Measurements from ENCODE around the gene GALNT12. TPM values are rescaled to one million over a fixed set of nuclear protein-coding genes. Genes with fewer than 3 reads are reported as not detected.

GALNT12 gene
- total and polyA plus RNA-seq, 4 donors: 0.16 to 1.4 (median 0.25) TPM; not detected in 1

DNA sequence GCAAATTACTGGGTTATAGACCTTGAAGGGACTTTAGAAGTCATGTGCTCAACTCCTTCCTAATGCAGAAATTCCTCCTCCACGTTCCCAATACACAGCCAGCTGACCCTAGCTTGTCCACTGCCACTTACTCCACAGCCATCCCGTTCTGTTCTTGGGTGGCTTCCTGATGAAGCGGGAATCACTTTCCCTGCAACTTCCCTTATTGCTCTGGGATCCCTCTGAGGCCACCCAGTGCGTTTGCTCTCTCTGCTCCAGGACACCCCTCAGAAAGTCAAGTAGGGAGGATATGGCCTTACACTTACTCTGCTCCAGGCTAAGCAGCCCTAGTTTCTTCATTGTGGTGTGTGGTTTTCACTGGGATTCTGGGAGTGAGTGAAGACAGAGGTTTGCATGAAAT is 55.5 kb downstream of the GALNT12 start:
- no peak overlapping the region for H3K4me3 ChIP-seq (ENCODE audit: low read depth in 1 of 3, low read length in 3 of 3)
- H3K27me3 ChIP-seq (ENCODE audit: control insufficient read depth in 4 of 4, insufficient read depth in 4 of 4, low read length in 3 of 4): no peaks in the 10 kb centered on the region
- H3K9me3 ChIP-seq (ENCODE audit: control insufficient read depth in 4 of 4, low read length in 3 of 4): peaks cover 0 to 5% (median 3%) of the 10 kb centered on the region in 4 donors
- no peak overlapping the region for H3K27ac ChIP-seq (ENCODE audit: low read depth in 1 of 2, low read length in 2 of 2)
- TF ChIP-seq HNF4A (conservative IDR thresholded peaks at IDR 0.05) (no peak), TAF1 (conservative IDR thresholded peaks at IDR 0.05) (no peak), YY1 (IDR thresholded peaks at IDR 0.05) (no peak), FOXA1 (IDR thresholded peaks at IDR 0.05) (no peak), GABPA (IDR thresholded peaks at IDR 0.05 in 1 of 2, conservative IDR thresholded peaks at IDR 0.05 in 1 of 2) (no peak), SP1 (IDR thresholded peaks at IDR 0.05) (no peak), HNF4G (IDR thresholded peaks at IDR 0.05) (no peak), NR2F2 (IDR thresholded peaks at IDR 0.05) (no peak), RAD21 (IDR thresholded peaks at IDR 0.05) (no peak), RXRA (IDR thresholded peaks at IDR 0.05) (no peak), JUND (IDR thresholded peaks at IDR 0.05) (no peak), EGR1 (IDR thresholded peaks at IDR 0.05; ENCODE audit: low read depth in 2 of 2) (no peak)
- TF ChIP-seq, protein P1, sequence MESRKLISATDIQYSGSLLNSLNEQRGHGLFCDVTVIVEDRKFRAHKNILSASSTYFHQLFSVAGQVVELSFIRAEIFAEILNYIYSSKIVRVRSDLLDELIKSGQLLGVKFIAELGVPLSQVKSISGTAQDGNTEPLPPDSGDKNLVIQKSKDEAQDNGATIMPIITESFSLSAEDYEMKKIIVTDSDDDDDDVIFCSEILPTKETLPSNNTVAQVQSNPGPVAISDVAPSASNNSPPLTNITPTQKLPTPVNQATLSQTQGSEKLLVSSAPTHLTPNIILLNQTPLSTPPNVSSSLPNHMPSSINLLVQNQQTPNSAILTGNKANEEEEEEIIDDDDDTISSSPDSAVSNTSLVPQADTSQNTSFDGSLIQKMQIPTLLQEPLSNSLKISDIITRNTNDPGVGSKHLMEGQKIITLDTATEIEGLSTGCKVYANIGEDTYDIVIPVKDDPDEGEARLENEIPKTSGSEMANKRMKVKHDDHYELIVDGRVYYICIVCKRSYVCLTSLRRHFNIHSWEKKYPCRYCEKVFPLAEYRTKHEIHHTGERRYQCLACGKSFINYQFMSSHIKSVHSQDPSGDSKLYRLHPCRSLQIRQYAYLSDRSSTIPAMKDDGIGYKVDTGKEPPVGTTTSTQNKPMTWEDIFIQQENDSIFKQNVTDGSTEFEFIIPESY (IDR thresholded peaks at IDR 0.05): no peak
- TF ChIP-seq, protein P2, sequence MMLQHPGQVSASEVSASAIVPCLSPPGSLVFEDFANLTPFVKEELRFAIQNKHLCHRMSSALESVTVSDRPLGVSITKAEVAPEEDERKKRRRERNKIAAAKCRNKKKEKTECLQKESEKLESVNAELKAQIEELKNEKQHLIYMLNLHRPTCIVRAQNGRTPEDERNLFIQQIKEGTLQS (IDR thresholded peaks at IDR 0.05): no peak
- TF ChIP-seq, protein P3, sequence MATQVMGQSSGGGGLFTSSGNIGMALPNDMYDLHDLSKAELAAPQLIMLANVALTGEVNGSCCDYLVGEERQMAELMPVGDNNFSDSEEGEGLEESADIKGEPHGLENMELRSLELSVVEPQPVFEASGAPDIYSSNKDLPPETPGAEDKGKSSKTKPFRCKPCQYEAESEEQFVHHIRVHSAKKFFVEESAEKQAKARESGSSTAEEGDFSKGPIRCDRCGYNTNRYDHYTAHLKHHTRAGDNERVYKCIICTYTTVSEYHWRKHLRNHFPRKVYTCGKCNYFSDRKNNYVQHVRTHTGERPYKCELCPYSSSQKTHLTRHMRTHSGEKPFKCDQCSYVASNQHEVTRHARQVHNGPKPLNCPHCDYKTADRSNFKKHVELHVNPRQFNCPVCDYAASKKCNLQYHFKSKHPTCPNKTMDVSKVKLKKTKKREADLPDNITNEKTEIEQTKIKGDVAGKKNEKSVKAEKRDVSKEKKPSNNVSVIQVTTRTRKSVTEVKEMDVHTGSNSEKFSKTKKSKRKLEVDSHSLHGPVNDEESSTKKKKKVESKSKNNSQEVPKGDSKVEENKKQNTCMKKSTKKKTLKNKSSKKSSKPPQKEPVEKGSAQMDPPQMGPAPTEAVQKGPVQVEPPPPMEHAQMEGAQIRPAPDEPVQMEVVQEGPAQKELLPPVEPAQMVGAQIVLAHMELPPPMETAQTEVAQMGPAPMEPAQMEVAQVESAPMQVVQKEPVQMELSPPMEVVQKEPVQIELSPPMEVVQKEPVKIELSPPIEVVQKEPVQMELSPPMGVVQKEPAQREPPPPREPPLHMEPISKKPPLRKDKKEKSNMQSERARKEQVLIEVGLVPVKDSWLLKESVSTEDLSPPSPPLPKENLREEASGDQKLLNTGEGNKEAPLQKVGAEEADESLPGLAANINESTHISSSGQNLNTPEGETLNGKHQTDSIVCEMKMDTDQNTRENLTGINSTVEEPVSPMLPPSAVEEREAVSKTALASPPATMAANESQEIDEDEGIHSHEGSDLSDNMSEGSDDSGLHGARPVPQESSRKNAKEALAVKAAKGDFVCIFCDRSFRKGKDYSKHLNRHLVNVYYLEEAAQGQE (IDR thresholded peaks at IDR 0.05): no peak
- TF ChIP-seq, protein P4, sequence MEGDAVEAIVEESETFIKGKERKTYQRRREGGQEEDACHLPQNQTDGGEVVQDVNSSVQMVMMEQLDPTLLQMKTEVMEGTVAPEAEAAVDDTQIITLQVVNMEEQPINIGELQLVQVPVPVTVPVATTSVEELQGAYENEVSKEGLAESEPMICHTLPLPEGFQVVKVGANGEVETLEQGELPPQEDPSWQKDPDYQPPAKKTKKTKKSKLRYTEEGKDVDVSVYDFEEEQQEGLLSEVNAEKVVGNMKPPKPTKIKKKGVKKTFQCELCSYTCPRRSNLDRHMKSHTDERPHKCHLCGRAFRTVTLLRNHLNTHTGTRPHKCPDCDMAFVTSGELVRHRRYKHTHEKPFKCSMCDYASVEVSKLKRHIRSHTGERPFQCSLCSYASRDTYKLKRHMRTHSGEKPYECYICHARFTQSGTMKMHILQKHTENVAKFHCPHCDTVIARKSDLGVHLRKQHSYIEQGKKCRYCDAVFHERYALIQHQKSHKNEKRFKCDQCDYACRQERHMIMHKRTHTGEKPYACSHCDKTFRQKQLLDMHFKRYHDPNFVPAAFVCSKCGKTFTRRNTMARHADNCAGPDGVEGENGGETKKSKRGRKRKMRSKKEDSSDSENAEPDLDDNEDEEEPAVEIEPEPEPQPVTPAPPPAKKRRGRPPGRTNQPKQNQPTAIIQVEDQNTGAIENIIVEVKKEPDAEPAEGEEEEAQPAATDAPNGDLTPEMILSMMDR (IDR thresholded peaks at IDR 0.05; ENCODE audit: low read depth, low read length, missing input control): no peak
- TF ChIP-seq, protein P5, sequence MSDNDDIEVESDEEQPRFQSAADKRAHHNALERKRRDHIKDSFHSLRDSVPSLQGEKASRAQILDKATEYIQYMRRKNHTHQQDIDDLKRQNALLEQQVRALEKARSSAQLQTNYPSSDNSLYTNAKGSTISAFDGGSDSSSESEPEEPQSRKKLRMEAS (IDR thresholded peaks at IDR 0.05): no peak
- no peak overlapping the region for H3K9ac ChIP-seq (ENCODE audit: low read depth in 1 of 2, low read length in 2 of 2)
- peaks cover 0 to 3% (median 0%) of the 10 kb centered on the region in 4 donors for H3K4me1 ChIP-seq (ENCODE audit: control insufficient read depth in 4 of 4, insufficient read depth in 4 of 4, low read length in 3 of 4)
- DNase-seq (ENCODE audit: low spot score): no peak
- no peaks in the 10 kb centered on the region for H3K36me3 ChIP-seq (ENCODE audit: control insufficient read depth in 4 of 4, insufficient read depth in 3 of 4, low read depth in 1 of 4, low read length in 3 of 4)
- 59% methylated on average over 4 of the region's 4 CpGs for WGBS
